Measurements from ENCODE around the gene NR6A1.

The NR6A1 gene

DNA sequence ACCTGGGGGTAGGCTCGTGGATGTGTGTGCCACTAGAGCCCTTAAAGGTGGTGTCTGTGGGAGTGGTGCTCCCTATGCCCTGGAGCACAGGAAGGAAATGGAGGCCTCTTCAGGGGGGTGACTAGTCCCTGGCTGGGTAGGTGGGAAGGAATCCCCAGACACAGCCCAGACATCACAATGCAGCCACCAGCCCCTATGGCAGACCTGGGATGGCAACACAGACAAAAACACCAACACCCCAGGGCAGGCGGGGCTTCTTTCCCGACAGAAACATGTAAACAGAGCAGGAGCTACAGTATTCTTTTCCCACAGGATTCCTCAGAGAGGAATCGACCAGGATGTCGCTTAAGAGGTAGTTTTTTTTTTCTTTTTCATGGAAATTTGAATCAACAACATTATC, 253.5 kb downstream of the NR6A1 start:
- TF ChIP-seq, protein P1, sequence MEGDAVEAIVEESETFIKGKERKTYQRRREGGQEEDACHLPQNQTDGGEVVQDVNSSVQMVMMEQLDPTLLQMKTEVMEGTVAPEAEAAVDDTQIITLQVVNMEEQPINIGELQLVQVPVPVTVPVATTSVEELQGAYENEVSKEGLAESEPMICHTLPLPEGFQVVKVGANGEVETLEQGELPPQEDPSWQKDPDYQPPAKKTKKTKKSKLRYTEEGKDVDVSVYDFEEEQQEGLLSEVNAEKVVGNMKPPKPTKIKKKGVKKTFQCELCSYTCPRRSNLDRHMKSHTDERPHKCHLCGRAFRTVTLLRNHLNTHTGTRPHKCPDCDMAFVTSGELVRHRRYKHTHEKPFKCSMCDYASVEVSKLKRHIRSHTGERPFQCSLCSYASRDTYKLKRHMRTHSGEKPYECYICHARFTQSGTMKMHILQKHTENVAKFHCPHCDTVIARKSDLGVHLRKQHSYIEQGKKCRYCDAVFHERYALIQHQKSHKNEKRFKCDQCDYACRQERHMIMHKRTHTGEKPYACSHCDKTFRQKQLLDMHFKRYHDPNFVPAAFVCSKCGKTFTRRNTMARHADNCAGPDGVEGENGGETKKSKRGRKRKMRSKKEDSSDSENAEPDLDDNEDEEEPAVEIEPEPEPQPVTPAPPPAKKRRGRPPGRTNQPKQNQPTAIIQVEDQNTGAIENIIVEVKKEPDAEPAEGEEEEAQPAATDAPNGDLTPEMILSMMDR (IDR thresholded peaks at IDR 0.05; ENCODE audit: low read depth, low read length) = no peak
- no peak overlapping the region for H3K4me3 ChIP-seq (ENCODE audit: low read depth, low read length)

DNA sequence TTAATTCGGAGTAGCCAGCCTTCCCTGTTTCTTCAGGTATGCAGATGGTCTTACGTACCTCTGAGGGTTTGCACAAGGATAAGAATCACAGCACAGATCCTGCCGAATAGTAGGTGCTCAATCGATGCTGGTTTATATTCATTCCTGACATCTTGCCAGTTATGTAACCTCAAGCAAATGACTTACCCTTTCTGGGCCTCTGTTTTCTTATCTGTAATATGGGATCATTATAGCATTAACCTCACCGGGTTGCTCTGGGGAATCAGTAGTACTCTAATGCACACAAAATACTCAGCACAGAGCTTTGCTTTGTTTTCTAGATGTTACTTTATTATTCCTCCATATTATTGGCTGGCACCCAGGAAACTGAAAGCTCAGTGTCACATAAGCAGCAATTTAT, 256.2 kb downstream of the NR6A1 start:
- TF ChIP-seq, protein P1 (IDR thresholded peaks at IDR 0.05; ENCODE audit: low read depth, low read length) = no peak
- no peak overlapping the region for H3K4me3 ChIP-seq (ENCODE audit: low read depth, low read length)

DNA sequence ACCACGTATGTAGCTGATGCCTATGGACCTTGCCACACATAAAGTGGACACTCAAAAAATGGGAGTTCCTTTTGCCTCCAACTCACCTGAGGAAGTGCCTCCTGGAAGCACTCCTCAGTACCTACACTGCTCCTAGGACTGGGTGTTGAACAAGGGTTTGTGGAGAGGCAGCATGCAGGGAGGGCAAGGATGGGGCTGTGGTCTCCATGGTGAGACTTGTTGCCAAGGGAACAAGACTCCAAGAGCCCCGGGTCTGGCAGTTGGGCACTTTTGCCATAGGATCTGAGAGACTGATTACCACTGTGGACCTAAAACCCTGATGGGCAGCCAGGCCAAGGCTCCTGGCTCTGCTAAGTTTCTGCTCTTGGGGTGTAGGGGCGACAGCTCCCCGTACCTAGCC, 257.0 kb downstream of the NR6A1 start:
- no peak overlapping the region for H3K4me3 ChIP-seq (ENCODE audit: low read depth, low read length)
- TF ChIP-seq, protein P1 (IDR thresholded peaks at IDR 0.05; ENCODE audit: low read depth, low read length) = no peak

DNA sequence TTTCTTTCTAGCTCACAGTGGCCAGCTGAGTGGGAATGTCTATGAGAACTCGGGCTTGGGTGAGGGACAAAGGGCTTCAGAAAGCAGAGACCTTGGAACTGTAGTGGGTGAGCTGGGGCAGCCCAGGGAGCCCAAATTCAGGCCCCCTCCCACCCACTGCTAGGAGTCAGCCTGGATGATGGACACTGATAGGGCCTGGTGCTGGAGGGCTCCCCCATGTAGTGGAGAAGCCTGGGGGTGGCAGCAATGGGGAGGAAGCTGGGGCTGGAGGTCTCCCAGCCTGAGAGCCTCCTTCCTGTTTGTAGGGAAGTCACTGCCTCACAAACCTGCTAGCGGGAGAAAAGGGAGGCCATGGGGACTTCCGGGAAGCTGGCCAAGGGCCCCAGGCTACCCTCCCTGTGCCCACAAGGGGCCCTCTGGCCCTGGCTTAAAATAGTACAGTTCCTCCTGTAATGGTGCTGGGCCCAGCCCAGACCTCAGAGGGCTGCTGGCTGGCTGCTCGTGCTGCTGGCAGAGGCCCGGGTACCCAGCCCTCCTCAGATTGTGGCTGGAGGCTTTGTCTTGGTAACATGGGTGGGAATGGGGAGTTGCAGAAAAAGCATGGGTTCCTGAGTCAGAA, 257.6 kb downstream of the NR6A1 start:
- TF ChIP-seq, protein P1 (IDR thresholded peaks at IDR 0.05; ENCODE audit: low read depth, low read length) = no peak
- H3K4me3 ChIP-seq (ENCODE audit: low read depth, low read length) = no peak overlapping the region

DNA sequence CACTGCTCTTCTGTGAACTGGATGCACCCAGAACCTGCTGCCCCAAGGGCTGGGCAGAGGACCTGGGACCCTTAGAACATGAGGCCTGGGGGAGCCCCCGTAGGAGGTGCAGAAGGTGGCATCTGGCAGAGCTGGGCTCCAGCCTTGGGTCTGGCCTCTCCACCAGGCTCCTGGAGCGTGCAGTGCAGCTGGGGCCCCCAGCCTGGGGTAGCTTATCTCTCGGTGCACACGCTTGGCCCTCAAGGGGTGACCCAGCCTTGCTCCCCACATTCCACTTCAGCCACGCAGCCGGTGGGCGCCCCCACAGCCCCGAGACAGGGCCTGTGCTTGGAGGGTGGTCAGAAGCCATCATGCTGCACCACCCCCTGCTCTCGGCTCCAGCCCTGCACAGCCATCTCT, 258.3 kb downstream of the NR6A1 start:
- TF ChIP-seq, protein P1 (IDR thresholded peaks at IDR 0.05; ENCODE audit: low read depth, low read length) = no peak
- H3K4me3 ChIP-seq (ENCODE audit: low read depth, low read length) = no peak overlapping the region

DNA sequence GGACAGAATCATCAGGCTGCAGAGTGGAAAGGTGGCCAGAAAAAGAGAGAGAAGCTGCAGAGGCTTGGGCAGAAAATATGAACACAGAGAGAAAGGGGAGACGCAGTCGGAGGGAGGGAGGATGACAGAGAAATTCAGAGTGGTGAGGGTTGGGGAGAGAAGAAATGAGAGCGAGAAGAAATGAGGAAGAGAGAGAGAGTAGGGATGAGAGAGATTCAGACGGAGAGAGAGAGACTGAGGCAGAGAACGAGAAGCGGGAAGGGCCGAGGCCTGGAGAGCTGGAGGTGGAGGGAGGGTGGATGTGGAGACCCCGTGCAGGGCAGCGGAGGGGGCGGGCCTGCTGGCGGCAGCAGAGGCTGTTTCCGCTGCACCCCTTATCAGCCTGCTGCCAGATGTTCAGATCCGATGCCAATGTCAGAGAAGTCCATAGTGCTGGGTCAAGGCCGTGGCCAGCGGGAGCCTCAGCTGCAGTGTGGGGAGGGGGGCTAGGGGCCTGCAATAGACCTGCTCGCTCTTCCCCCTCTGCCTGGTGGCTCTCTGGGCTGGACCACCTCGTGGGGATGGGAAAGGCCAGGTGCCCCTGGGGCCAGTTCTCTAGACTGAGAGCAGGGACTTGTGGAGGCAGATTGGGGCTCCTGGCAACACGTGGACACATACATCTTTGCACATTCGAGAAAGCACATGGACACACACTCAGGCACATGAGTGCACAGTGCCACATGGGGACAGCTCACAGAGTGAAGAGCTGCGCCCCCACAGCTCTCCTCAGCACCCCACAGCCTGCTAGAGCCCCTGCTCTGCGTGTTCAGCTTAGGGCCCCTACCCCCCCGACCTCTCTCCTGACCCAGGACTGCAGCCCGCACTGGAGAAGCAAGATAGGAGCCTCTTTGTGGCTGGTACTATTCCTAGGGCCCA, 259.0 kb downstream of the NR6A1 start:
- no peak overlapping the region for H3K4me3 ChIP-seq (ENCODE audit: low read depth, low read length)
- TF ChIP-seq, protein P1 (IDR thresholded peaks at IDR 0.05; ENCODE audit: low read depth, low read length) = no peak

DNA sequence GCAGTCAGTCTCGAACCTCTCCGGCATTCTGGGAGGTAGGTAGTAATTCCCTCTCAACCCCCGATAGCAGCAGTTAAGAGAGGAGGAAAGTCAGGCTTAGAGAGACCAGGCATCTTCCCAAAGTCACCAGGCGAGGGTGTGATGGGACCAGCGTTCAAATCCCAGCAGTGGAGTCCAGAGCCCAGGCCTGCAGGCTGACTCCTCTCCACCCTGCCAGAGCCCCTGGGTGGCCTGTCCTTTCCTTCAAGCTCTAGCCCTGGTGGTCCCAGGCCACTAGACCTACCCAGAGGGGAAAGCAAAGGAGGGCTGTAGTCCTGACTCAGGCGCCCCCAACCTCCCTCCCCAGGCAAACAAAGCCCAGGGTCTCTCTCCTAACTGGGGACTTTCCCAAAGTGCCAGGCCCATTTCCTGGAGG, 259.7 kb downstream of the NR6A1 start:
- H3K4me3 ChIP-seq (ENCODE audit: low read depth, low read length) = no peak overlapping the region
- TF ChIP-seq, protein P1 (IDR thresholded peaks at IDR 0.05; ENCODE audit: low read depth, low read length) = no peak
